ENCODE measurements around the gene SCNN1A.
A peak's percentile ranks its signal among the peaks of the same experiment; 100 is the strongest.
"Not testable (repeated sequence)": the region's sequence is repeated elsewhere in the genome, so short reads cannot be mapped to it uniquely, and the experiment has no call there.

SCNN1A gene

GRCh38 chr12:6352193-6353173, 22.9 kb downstream of the SCNN1A start:
- Mint-ChIP-seq H3K4me1 (ENCODE audit: low read depth) (peaks cover 1% of the 10 kb centered on the region), H3K27me3 (peaks cover 5% of the 10 kb centered on the region), H3K4me3 (no peak overlapping the region), H3K9me3 (no peaks in the 10 kb centered on the region), H3K27ac (no peak overlapping the region), H3K36me3 (ENCODE audit: low read depth) (no peaks in the 10 kb centered on the region)

DNA sequence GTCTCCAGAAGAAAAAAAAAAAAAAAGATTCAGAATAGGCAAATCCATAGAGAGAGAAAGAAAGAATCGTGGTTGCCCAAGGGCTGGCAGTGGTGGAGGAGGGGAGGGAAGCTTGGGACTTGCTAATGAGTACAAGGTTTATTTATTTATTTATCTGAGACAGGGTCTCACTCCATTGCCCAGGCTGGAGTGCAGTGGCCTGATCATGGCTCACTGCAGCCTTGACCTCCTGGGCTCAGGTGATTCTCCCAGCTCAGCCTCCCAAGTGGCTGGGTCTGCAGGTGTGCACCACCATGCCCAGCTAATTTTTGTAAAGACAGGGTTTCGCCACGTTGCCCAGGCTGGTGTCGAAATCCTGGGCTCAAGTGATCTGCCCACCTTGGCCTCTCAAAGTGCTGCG, 23.7 kb downstream of the SCNN1A start:
- Mint-ChIP-seq H3K27me3 (peaks cover 5% of the 10 kb centered on the region), H3K27ac (no peak overlapping the region), H3K4me3 (no peak overlapping the region), H3K4me1 (ENCODE audit: low read depth) (peaks cover 10% of the 10 kb centered on the region), H3K36me3 (ENCODE audit: low read depth) (no peaks in the 10 kb centered on the region), H3K9me3 (no peaks in the 10 kb centered on the region)

DNA sequence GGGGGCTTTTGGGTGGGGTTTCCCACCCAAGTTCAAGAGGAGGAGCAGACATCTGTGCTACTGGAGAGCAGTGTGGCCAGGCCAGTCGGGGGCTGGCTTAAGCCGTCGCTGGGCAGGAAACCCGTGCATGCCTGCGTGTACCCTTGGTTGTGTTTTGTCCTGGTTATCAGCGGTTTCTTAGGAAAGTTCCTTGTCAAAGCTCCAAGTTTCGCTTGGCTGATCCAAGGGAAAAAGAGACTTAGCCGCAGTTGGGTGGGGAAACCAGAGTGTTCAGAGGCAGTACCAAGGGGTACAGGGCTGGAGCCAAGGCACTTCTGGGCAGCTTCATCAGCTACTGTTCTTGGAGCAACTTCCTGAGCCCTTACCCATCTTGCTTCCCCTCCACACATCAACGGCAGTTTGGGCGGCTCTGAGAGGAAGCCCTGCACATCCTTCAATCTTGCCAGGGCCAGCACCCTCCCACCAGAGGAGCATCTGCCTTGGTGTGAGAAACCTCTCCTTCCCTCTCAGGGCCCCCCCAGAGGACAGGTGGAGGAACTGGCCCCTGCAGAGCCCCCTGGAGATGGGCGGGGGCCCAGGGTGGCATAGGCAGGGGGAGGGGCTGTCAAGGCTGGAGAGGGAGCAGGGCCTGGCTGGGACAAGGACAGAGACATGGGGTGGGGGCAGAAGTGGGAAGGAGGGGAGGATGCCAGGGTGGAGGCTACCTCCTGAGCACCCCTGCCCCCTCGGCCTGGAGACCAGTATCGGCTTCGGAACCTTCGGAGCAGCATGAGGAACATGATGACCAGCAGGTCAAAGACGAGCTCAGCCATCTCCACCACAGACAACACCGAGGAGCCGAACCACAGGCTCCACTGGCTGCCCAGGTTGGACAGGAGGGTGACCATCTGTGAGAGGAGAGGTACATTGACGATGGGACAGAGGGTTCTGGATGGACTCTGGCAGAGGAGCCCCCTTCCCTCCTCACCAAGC, 27.7 kb downstream of the SCNN1A start:
- no peak overlapping the region for H3K4me3 Mint-ChIP-seq
- H3K27me3 Mint-ChIP-seq, result no peaks in the 10 kb centered on the region
- peaks cover 36% of the 10 kb centered on the region for H3K4me1 Mint-ChIP-seq (ENCODE audit: low read depth)
- no peaks in the 10 kb centered on the region for H3K9me3 Mint-ChIP-seq
- H3K36me3 Mint-ChIP-seq (ENCODE audit: low read depth), result no peaks in the 10 kb centered on the region
- H3K27ac Mint-ChIP-seq, result no peak overlapping the region

GRCh38 chr12:6346942-6347341, 28.4 kb downstream of the SCNN1A start:
- Mint-ChIP-seq H3K36me3 (ENCODE audit: low read depth) (no peaks in the 10 kb centered on the region), H3K9me3 (no peaks in the 10 kb centered on the region), H3K4me1 (ENCODE audit: low read depth) (peaks cover 43% of the 10 kb centered on the region), H3K27me3 (no peaks in the 10 kb centered on the region), H3K4me3 (no peak overlapping the region), H3K27ac (no peak overlapping the region)

DNA sequence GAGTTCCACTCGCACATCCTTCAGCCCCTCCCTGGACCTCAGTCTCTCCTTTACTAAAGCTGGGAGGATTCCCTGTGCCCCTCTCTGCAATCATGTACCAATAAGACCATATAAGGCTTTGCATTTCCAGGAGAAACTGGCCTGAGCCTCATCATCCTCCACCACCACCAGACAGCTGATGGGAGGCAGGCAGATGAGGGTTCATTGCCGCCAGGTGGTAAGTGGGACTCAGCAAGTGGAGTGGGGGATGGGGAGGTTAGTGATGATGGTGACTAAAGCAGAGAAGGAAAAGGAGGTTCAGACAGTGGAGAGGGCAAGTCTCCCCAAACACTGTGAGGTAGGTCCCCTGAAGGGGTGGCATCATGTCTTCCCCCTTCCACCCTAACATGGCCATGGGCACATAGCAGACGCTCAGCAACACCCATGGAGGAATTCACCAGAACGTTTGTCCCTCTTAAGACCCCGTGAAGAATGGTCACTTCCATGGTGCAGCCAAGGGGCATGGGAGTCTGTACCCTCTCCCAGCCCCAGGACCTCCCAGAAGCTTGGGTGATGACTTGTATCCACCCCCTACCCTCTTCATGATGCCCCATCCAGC, 29.0 kb downstream of the SCNN1A start:
- no peaks in the 10 kb centered on the region for H3K36me3 Mint-ChIP-seq (ENCODE audit: low read depth)
- no peak overlapping the region for H3K4me3 Mint-ChIP-seq
- H3K9me3 Mint-ChIP-seq, result no peaks in the 10 kb centered on the region
- H3K4me1 Mint-ChIP-seq (ENCODE audit: low read depth), result peaks cover 46% of the 10 kb centered on the region
- H3K27ac Mint-ChIP-seq, result no peak overlapping the region
- no peaks in the 10 kb centered on the region for H3K27me3 Mint-ChIP-seq

DNA sequence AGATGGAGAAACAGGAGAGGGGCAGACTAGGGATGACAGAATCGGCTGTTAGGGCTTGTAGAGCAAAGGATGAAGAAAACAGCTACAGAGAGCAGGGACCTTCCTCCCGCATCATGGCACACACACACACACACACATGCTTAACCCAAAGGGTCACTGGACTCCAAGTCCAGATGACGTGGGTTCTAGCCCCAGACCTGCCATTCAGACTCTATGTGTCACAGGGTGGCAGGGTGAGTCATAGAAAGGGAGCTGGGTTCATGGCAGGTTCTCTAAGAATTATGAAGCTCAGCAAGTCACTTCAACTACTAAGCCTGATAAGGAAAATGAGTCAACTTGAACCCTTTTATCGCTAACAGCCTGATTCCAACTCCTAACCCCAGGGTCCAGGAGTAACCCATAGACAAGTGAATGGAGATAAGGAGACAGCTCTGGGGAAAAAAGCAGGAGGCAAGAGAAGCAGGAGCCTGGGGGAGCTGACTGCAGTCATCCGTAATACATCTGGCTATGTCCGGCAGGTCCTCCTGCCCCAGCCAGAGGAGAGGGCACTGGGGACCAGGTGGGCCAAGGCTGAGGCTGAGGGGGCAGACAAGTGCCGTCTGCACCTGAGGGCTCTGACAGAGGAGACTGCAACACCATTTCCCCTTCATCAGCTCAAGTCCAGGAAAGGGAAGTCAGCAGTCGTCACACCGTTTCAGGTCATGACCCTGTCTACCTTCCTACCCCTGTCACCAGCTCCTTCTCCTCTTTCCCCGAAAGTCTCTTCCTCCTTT, 29.9 kb downstream of the SCNN1A start:
- peak overlapping the region; percentile 38 for H3K27ac Mint-ChIP-seq
- no peaks in the 10 kb centered on the region for H3K9me3 Mint-ChIP-seq
- H3K4me3 Mint-ChIP-seq, result no peak overlapping the region
- no peaks in the 10 kb centered on the region for H3K27me3 Mint-ChIP-seq
- H3K36me3 Mint-ChIP-seq (ENCODE audit: low read depth), result no peaks in the 10 kb centered on the region
- peaks cover 46% of the 10 kb centered on the region for H3K4me1 Mint-ChIP-seq (ENCODE audit: low read depth)

- H3K4me3 Mint-ChIP-seq; H3K9me3 Mint-ChIP-seq; H3K36me3 Mint-ChIP-seq (ENCODE audit: low read depth); H3K27ac Mint-ChIP-seq; H3K27me3 Mint-ChIP-seq: not testable (repeated sequence)
- peaks cover 46% of the 10 kb centered on the region for H3K4me1 Mint-ChIP-seq (ENCODE audit: low read depth)
Observed at GRCh38 chr12:6344101-6344660, 31.2 kb downstream of the SCNN1A start.

- H3K27ac Mint-ChIP-seq, result no peak overlapping the region
Observed at GRCh38 chr12:6343518-6343917, 31.8 kb downstream of the SCNN1A start.

DNA sequence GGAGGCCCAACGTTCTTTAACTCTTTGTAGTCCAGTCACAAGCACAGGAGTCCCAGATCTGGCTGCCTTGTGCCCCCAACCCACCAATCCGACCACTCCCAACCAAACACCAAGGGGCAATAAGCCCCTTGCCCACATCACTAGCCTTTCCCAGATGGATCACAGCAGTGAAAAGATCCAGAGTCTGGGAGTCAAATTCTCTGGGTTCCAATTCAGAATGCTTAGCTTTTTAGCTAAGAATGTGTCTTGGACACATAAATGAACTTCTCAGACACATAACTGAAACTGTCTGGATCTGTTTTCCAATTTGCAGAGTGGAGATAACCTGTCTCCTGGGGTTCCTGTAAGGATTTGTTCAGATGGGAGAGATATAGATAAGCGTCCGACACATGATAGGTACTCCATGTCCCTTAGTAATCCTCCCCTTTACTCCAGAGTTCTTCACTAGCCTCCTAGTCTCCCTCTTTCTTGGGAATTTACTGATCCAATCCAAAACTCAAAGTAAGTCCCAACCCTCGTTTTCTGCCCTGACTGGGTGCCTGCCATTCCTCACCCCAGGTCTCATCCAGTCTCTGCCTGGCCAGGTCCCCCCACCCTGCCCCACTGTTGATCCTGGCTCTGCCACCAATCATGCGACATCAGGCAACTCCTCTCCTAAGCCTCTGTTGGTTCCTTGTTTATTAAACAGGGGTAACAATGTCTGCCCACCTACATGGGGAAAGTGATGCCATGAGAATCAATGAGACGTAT, 33.0 kb downstream of the SCNN1A start:
- no peak overlapping the region for H3K27ac Mint-ChIP-seq
- no peaks in the 10 kb centered on the region for H3K36me3 Mint-ChIP-seq (ENCODE audit: low read depth)
- no peaks in the 10 kb centered on the region for H3K9me3 Mint-ChIP-seq
- H3K4me3 Mint-ChIP-seq, result no peak overlapping the region
- no peaks in the 10 kb centered on the region for H3K27me3 Mint-ChIP-seq
- H3K4me1 Mint-ChIP-seq (ENCODE audit: low read depth), result peaks cover 43% of the 10 kb centered on the region

More at GRCh38 chr12:6343518-6343917, 31.8 kb downstream of the SCNN1A start:
- Mint-ChIP-seq H3K36me3 (ENCODE audit: low read depth) (no peaks in the 10 kb centered on the region), H3K9me3 (no peaks in the 10 kb centered on the region), H3K4me3 (no peak overlapping the region), H3K4me1 (ENCODE audit: low read depth) (peaks cover 46% of the 10 kb centered on the region), H3K27me3 (no peaks in the 10 kb centered on the region)

DNA sequence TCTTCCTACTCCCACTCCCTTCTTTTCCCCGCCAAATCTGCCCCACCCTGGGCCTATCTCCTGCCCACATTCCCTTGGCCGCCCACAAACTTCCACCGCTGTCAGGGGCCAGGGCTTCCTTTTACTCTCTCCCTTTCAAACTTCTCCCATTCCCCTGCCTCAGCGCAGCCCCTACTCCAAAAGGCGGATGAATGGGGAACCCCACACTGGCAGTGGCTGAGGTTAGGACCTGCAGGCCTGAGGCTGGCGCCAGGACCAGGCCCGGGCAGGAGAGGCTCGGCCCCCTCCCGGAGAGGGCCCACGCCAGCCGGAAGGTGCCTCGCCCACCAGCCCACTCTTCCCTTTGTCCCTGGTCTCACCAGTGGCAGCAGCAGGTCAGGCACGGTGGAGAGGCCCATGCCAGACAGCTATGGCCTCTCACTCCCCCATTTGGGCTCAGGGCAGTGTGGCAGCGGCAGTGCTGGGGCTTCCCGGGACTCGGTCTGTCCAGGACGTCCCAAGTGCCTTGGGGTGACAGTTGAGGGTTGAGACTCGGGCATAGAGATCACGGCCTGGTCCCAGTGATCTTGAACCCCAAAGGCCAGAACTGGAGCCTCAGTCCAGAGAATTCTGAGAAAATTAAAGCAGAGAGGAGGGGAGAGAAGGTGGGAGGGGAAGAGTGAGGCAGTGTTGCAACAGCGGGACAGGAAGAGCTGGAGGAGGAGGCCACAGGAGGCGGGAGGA, 33.8 kb downstream of the SCNN1A start, which contains the start of gene TNFRSF1A:
TSS of gene TNFRSF1A (minus strand) at position 660 of the 723 bp plus-strand sequence. CDS start at position 398, 262 bp downstream.
- Mint-ChIP-seq H3K4me3 (no peak within 1 kb of the TSS), H3K9me3 (no peaks in the 10 kb centered on the region), H3K36me3 (ENCODE audit: low read depth) (no peaks in the 10 kb centered on the region), H3K27ac (no peak within 1 kb of the TSS), H3K4me1 (ENCODE audit: low read depth) (peaks cover 37% of the 10 kb centered on the region), H3K27me3 (no peaks in the 10 kb centered on the region)

GRCh38 chr12:6340745-6341416, 34.5 kb downstream of the SCNN1A start:
- Mint-ChIP-seq H3K27me3 (no peaks in the 10 kb centered on the region), H3K36me3 (ENCODE audit: low read depth) (no peaks in the 10 kb centered on the region), H3K9me3 (no peaks in the 10 kb centered on the region), H3K4me3 (no peak overlapping the region), H3K27ac (no peak overlapping the region), H3K4me1 (ENCODE audit: low read depth) (peaks cover 32% of the 10 kb centered on the region)

GRCh38 chr12:6340032-6340638, 35.2 kb downstream of the SCNN1A start:
- no peaks in the 10 kb centered on the region for H3K27me3 Mint-ChIP-seq
- H3K27ac Mint-ChIP-seq, result no peak overlapping the region
- H3K4me1 Mint-ChIP-seq (ENCODE audit: low read depth), result peaks cover 25% of the 10 kb centered on the region
- H3K4me3 Mint-ChIP-seq, result no peak overlapping the region
- H3K9me3 Mint-ChIP-seq, result no peaks in the 10 kb centered on the region
- H3K36me3 Mint-ChIP-seq (ENCODE audit: low read depth), result no peaks in the 10 kb centered on the region

Measured in stimulated activated naive CD8-positive, alpha-beta T cell treated with anti-CD3 and anti-CD28 coated beads, Interleukin-15, Interleukin-2, amounts not matched to agents 100 ng/mL and 50 ng/mL, for 24 hours (primary cell).